ENCODE measurements around the gene CAMTA1. TPM values are rescaled to one million over a fixed set of nuclear protein-coding genes. Genes with fewer than 3 reads are reported as not detected.
A peak's percentile ranks its signal among the peaks of the same experiment; 100 is the strongest.

Gene CAMTA1
- total RNA-seq, 2 donors from 2014 or later, result 76.6 to 85.8 TPM

DNA sequence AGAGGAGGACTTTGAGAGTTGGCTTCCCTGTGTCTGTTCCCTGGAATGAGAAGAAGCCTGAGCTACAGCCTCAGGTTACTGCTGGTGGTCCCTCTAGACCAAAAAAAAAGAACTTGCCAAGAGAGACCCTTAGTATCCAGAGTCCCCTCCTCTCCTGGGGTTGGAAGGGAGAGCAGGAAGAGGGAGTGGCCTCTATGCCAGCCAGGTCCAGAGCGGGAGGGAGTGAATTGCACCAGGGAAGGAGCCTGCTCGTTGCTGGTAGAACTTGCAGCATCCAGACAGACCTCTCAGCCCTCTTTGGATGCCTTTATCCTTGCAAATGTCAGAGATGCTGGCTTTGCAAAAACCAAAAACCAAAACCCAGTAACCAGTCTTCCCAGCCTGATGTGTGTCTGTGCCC is 494.5 kb downstream of the CAMTA1 start:
- no peak for DNase-seq
- ATAC-seq, result no peak
- intact Hi-C loops (cut with DNase I, micrococcal nuclease), result no loop called here

DNA sequence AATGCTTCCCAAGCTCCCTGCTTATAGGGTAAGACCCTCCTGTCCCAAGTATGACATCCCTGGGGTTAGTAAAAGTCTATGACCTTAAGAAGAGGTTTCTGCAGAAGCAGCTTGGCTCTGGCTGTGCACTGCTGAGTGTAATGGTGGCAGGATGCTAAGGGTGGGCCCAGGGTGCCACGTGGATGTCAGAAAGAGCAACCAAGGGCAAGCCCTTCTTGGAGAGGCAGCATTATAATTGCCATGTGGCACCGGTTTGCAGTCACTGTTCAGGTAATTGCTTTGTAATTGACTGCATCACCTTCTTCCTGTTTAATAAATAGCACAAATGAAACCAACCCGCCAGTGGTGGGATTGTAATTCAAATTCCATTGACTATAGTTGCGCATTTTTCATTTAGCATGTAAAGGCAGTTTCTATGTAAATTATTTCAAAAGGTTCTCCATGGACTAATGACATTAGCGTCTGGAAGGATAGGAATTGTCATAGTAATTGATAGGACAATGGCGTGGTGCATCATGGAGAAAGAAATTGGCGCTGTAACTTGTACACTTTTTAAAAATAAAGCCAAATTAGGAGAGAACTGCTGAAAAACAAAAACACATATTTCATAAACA is 495.2 kb downstream of the CAMTA1 start:
- ATAC-seq (no peak), DNase-seq (no peak)
- intact Hi-C loops (cut with DNase I, micrococcal nuclease), result no loop called here

GRCh38 chr1:7281821-7282220 is 496.6 kb downstream of the CAMTA1 start:
- intact Hi-C loops (cut with DNase I, micrococcal nuclease), result no loop called here
- ATAC-seq, result no peak
- no peak for DNase-seq

- DNase-seq (no peak), ATAC-seq (no peak)
- intact Hi-C loops (cut with DNase I, micrococcal nuclease), result no loop called here
These were observed 499.7 kb downstream of the CAMTA1 start for GRCh38 chr1:7284839-7285435.

DNA sequence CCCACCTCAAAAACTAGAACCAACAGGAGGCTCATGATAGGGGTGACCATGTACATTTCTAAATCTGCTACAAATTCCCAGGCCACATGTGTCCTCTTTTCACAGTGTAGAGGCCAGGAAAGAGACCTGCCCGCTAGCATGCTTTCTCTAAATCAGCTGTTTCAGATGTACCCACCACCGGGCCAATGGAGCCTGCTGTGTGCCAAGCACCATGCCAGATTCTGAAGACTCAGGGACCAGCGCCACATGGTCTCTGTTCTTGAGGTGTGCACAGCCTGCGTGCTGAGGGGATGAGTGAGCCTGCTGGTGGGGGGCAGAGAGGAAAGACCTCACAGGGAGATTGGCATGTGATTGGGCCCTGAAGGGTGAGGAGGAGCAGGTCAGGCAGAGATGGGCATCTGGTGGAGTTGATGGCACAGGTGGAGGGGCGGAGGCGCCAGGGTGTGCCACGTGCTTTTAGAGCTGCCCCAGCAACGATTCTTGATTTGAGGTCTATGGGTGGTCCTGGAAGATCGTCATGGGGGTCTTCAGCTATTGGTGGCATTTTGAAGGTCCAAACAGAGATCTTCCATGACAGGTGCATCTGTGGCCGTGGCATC is 500.7 kb downstream of the CAMTA1 start:
- no peak for ATAC-seq
- intact Hi-C loops (cut with DNase I, micrococcal nuclease), result no loop called here
- DNase-seq, result no peak

GRCh38 chr1:7287013-7287412 is 501.8 kb downstream of the CAMTA1 start:
- intact Hi-C loops (cut with DNase I, micrococcal nuclease), result no loop called here
- ATAC-seq, result no peak
- DNase-seq, result no peak

DNA sequence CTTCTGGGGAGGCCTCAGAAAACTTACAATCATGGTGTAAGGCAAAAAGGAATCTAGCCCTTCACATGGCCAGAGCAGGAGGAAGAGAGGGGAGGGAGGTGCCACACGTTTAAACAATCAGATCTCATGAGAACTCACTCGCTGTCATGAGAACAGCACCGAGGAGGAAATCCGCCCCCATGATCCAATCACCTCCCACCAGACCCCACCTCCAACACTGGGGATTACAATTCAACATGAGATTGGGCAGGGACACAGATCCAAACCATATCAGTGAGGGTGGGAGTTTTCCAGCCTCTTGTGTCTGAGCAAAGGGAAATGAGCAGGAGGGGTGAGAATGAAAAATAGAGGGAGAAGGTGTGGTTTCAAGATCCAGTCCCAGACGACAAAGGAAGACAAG is 503.7 kb downstream of the CAMTA1 start:
- no peak for ATAC-seq
- no peak for DNase-seq
- intact Hi-C loops (cut with DNase I, micrococcal nuclease), result no loop called here

GRCh38 chr1:7289694-7290093 is 504.4 kb downstream of the CAMTA1 start:
- DNase-seq, result no peak
- peak; percentile 78 for ATAC-seq
- intact Hi-C loops (cut with DNase I, micrococcal nuclease), result no loop called here

DNA sequence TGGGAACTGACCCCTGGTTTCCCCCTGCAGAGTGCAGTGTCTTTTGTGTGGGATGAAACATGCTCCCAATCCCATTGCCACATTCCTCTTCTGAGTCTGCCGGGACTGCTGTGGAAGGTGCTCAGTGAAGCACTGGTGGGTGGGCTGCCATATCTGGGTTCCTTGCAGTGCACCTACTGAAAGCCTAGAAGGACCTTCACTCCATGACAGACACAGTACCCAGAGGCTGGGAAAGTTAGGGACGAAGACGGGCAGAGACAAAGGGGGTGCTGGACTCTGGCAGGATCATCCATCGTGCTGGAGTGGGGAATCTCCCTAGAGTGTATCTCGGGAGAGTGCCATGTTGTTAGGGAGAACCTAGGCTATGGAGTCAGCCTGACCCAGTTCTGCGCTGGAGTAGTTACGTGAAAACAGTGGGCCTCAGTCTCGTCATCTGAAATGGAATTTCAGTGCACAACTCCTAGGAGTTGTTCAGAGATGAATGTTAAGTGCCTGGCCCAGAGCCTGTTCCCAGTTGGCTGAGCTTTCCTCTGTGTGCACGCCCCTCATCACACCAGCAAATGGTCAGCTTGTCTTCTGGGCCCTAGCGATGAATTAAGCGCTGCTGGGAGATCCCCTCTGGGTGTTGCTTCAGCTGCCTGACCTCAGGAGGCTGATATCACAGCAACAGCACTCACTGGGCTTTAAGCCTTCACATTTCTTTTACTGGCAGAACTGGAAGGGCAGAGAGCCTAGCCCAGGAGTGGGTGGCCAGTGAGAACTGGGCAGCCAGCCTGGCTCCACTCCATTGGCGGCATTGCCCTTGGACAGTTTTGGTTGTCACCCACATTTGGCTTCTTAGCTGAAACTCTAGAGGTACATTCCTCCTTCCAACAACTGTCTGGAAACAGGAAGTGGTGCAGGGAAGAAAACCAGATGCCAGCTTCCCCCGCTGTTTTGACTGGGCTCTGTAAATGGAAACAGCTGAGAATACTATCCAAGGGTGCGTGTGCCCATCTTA is 506.0 kb downstream of the CAMTA1 start:
- intact Hi-C loops (cut with DNase I, micrococcal nuclease), result no loop called here
- ATAC-seq (no peak), DNase-seq (no peak)

DNA sequence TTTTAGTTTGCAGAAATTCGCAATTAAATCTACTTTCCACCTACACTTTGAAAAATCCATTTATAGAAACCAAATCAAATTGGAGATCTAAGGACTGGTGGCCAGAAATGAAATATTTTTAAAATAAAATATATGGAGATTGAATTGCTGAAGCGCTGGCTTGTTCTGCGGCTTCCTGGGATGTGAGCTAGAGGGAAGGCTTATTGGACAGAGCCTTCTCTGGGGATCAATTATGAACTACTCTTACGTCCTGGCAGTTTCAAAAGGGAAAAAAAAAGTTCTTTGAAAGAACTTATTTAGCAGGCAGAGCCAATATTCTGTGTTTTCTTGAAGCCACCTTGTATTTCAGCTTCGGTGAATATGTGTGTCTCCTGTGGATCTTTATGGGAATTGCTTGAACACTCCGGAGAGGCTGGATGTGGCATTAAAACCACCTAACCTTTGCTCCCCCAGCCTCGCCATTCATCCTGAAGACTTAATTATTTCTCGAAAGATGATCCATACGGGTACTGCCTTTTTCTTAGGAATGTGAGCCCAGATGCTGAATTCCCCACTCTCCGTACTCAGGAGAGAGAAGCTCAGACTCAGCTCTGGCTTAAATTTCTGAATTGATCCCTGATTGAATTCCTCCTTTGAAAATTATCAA is 506.9 kb downstream of the CAMTA1 start:
- intact Hi-C loops (cut with DNase I, micrococcal nuclease), result no loop called here
- ATAC-seq (no peak), DNase-seq (no peak)

DNA sequence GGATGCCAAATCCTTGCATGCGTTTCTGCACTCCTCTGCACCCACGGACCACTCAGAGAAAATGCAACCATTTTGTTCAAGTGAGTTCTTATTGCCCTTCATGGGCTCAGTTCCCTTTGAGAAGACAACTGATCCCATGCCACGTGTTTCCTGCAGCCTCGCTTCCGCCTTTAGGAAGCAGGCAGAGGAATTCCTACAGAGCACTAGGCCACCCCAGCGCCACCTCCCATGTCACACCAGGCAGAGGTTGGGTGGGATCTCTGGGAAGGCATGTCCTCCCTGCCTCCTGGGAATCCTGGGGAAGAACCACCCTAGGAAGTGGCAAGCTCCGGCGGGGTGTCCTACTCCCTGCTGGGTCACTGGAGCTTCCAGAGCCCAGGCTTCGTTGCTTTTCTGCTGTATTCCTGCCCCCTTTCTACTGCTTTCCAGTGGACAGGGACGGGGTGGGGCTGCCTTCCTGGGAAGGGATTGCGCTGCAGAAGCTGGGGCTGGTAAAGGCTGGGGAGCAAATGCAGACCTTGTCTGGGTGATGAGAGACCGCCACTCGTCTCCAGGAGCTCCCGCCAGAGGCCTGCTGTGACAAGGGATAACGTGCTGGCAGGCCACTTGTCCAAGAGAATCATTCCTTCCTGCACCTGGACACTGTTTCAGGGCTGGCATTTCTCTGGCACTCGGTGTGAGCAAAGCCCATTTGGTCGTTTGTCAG is 507.6 kb downstream of the CAMTA1 start:
- intact Hi-C loops (cut with DNase I, micrococcal nuclease), result no loop called here
- no peak for DNase-seq
- no peak for ATAC-seq

DNA sequence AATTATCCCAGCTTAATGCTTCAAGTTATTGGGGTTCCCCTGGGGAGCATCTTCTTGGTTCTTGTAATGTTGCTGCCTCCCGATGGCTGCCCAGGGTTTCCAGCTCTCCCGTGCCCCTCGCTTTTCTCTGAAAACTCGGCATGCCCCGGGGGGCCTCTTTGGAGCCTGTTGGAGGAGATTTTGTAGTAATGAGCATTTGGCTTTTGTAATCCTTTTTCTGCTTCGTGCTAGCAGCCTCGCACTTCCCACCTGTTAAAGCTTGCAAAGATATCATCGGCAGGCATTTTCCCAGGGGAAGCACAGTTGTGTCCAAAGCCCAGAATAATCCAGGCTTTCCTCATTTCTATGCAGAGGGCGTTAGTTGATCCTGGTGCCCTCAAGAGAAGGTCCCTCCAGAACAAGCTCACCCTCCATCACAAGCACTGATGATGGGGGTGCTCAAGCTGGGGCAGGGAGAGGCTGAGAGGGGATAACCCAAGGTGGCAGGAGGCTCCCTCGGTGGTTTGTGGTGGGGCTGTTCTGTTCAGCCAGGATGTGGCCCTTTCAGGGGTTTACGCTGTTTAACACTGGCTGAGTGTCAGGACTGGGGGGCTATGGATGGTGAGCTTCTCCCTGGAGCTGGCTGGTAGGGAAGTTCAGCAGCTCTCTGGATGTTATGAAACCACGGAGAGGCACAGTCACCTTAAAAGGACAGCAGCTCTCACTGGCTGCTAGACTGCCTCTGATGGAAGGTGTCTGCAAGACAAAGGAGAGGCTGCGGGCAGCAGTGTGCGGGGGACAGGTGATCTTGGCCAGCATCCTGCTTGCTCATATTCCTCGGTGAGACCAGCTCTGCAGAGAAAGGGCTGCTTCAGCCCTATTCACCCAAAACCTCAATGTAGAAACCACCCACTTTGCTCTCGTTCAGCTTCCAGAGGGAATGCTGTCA is 508.7 kb downstream of the CAMTA1 start:
- ATAC-seq (no peak), DNase-seq (no peak)
- intact Hi-C loops (cut with DNase I, micrococcal nuclease), result no loop called here

DNA sequence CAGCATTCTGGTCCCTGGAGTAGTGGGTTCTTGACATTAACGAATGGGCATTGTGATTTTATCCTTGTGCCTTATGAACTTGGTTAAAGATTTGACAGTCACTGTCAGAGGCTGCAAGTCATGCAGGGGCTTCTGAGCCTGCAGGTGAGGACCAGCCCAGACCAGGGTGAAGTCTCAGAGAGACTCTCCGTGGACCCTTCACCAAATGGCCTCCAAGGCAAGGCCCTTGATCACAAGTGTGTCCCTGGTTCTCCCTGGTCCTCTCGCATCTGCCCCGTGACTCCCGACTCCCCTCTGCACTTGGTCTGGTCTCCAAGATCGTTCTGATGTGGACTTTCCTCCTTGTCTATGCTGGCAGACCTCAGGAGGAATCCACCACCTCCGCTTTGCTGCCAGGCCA is 509.4 kb downstream of the CAMTA1 start:
- ATAC-seq, result no peak
- intact Hi-C loops (cut with DNase I, micrococcal nuclease), result no loop called here
- DNase-seq, result no peak

- DNase-seq (no peak), ATAC-seq (no peak)
- intact Hi-C loops (cut with DNase I, micrococcal nuclease), result no loop called here
These were observed 510.7 kb downstream of the CAMTA1 start for GRCh38 chr1:7295946-7296345.

GRCh38 chr1:7296968-7297367 is 511.7 kb downstream of the CAMTA1 start:
- DNase-seq, result no peak
- ATAC-seq, result no peak
- intact Hi-C loops (cut with DNase I, micrococcal nuclease), result no loop called here

DNA sequence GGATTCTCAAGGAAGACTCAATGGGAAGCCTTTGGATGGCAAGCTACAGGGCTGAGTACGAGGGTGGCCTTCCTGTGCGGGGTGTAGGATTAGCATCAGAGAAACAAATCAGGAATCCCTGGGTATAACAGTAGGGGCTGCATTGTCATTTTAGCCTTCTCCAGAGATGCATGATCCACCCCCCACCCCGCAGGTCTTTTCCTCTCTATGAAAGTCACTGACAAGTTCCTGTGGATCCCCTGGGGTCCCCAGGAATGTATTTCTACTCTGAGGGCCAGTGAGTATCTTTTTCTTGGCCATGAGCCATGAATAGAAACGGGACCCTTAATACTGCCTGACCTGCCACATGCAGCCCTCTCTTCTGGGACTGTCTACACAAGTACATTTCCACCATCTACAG is 512.9 kb downstream of the CAMTA1 start:
- intact Hi-C loops (cut with DNase I, micrococcal nuclease), result no loop called here
- DNase-seq (no peak), ATAC-seq (no peak)

GRCh38 chr1:7298749-7299151 is 513.5 kb downstream of the CAMTA1 start:
- ATAC-seq, result no peak
- intact Hi-C loops (cut with DNase I, micrococcal nuclease), result no loop called here
- no peak for DNase-seq
